ENCODE results near the gene CDC42EP3.

Gene CDC42EP3

DNA sequence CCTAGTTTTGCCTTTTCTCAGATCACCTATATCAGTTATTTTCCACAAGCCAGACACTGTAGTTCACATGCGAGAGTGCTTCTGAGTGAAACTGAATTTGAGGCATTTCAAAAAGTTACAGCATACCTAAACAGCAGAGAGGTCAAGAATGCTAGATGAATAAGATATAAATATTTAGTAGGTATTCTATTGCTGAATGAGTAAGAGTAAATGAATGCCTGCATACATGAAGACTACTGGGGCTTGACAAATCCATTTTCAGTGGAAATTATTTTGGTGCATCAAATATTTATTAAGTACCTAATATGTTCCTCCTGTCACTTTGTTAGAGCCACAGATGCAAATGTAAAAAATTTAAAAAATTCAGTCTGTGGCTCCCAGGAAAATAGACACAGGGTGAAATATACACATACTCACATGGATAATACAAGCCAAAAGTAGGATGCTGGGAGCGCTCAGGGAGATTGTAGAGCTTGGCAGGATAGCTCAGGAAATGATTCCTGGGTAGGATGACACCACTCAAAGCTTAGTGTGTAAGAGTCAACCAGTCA lies 27.6 kb upstream of the CDC42EP3 start:
- H3K4me3 ChIP-seq (ENCODE audit: low read length), result no peak overlapping the region
- no peak for DNase-seq (ENCODE audit: low read depth)
- no peak for TF ChIP-seq CTCF (IDR thresholded peaks at IDR 0.05; ENCODE audit: insufficient read depth, low read depth, low read length, missing control alignments)

DNA sequence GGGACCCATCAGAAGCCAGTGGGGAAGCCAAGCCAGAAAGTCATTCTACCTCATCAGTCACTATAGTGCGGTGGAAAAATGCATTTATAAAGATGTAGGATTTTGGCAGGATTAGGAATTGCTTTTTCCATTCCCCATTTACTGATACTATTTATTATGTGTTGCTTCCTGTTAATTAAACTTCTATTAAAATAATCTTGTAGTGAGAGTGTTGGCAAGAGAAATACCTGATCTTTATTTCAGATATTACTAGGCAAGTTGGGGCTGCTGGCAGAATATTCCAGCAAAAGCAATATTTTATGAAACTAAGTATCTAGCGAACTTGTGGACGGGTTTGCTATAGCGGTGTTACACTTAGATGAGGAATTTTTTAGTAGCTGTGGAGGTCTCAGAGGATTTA lies 23.9 kb upstream of the CDC42EP3 start:
- no peak for DNase-seq (ENCODE audit: low read depth)
- no peak overlapping the region for H3K4me3 ChIP-seq (ENCODE audit: low read length)
- TF ChIP-seq CTCF (IDR thresholded peaks at IDR 0.05; ENCODE audit: insufficient read depth, low read depth, low read length, missing control alignments), result no peak

- no peak for TF ChIP-seq CTCF (IDR thresholded peaks at IDR 0.05; ENCODE audit: insufficient read depth, low read depth, low read length, missing control alignments)
- peak; percentile 50 for DNase-seq (ENCODE audit: low read depth)
- H3K4me3 ChIP-seq (ENCODE audit: low read length), result no peak overlapping the region
Measured at GRCh38 chr2:37692711-37693110, 21.3 kb upstream of the CDC42EP3 start.

- no peak for DNase-seq (ENCODE audit: low read depth)
- no peak for TF ChIP-seq CTCF (IDR thresholded peaks at IDR 0.05; ENCODE audit: insufficient read depth, low read depth, low read length, missing control alignments)
- no peak overlapping the region for H3K4me3 ChIP-seq (ENCODE audit: low read length)
Measured at GRCh38 chr2:37689751-37690150, 18.3 kb upstream of the CDC42EP3 start.

GRCh38 chr2:37688771-37689468 lies 17.5 kb upstream of the CDC42EP3 start:
- DNase-seq (ENCODE audit: low read depth), result peak; percentile 86

GRCh38 chr2:37686792-37687526 lies 15.5 kb upstream of the CDC42EP3 start:
- no peak for DNase-seq (ENCODE audit: low read depth)
- H3K4me3 ChIP-seq (ENCODE audit: low read length), result no peak overlapping the region
- no peak for TF ChIP-seq CTCF (IDR thresholded peaks at IDR 0.05; ENCODE audit: insufficient read depth, low read depth, low read length, missing control alignments)

More at GRCh38 chr2:37688771-37689468, 17.5 kb upstream of the CDC42EP3 start:
- TF ChIP-seq CTCF (IDR thresholded peaks at IDR 0.05; ENCODE audit: insufficient read depth, low read depth, low read length, missing control alignments), result no peak
- no peak overlapping the region for H3K4me3 ChIP-seq (ENCODE audit: low read length)

Measured in epithelial cell of esophagus (primary cell).